ENCODE data around the gene CMTM5. TPM values are rescaled to one million over a fixed set of nuclear protein-coding genes. Genes with fewer than 3 reads are reported as not detected.

Gene CMTM5
- total RNA-seq, 1 experiment from 2014 or later: 0.24 TPM

DNA sequence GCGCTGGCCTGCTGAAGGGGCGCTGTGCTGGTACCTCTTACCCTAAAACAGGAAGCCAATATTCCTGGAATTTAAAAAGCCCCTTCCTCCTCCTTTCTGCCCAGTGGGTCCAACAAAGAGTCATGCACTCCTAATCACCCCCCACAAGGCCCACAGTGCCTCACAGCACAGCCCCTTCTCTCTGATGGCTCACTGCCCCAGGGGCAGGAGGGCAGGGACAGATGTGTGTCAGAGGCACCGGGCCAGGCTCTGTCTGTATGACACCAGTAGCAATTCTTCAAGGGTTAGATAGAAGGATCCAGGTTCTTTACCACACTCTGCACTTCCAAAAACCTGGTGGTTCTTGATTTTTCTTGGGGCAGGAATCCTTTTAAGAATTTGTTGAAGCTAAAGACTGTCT lies 22.3 kb downstream of the CMTM5 start:
- Mint-ChIP-seq H3K27me3 (ENCODE audit: low read depth) (peaks cover 22% of the 10 kb centered on the region), H3K36me3 (no peaks in the 10 kb centered on the region), H3K4me3 (no peak overlapping the region), H3K9me3 (no peaks in the 10 kb centered on the region), H3K27ac (no peak overlapping the region), H3K4me1 (0 out of 2 replicates have a peak, but pooled peaks cover 2% of the 10 kb centered on the region)
- DNase-seq (ENCODE audit: low spot score) (no peak), ATAC-seq (no peak)
- TF ChIP-seq CREB1 (CRISPR knock-in tag; IDR thresholded peaks at IDR 0.05) (no peak), AR (CRISPR knock-in tag; IDR thresholded peaks at IDR 0.05) (no peak), E2F4 (CRISPR knock-in tag; IDR thresholded peaks at IDR 0.05; ENCODE audit: borderline replicate concordance, low read depth) (no peak), ZNF263 (CRISPR knock-in tag; IDR thresholded peaks at IDR 0.05; ENCODE audit: low read depth) (no peak), NR1H2 (CRISPR knock-in tag; IDR thresholded peaks at IDR 0.05) (no peak), NR2C2 (CRISPR knock-in tag; IDR thresholded peaks at IDR 0.05) (no peak), HMGA2 (CRISPR knock-in tag; IDR thresholded peaks at IDR 0.05) (no peak), TEAD1 (CRISPR knock-in tag; IDR thresholded peaks at IDR 0.05) (no peak), CDX4 (CRISPR knock-in tag; IDR thresholded peaks at IDR 0.05; ENCODE audit: borderline replicate concordance) (no peak), NFYB (CRISPR knock-in tag; conservative IDR thresholded peaks at IDR 0.05; ENCODE audit: low read depth) (no peak), GTF2I (CRISPR knock-in tag; conservative IDR thresholded peaks at IDR 0.05) (no peak), TP53 (CRISPR knock-in tag; IDR thresholded peaks at IDR 0.05) (no peak), FOXP1 (CRISPR knock-in tag; IDR thresholded peaks at IDR 0.05; ENCODE audit: borderline replicate concordance) (no peak), USF1 (CRISPR knock-in tag; IDR thresholded peaks at IDR 0.05) (no peak), HMGXB4 (CRISPR knock-in tag; IDR thresholded peaks at IDR 0.05) (no peak), JAZF1 (CRISPR knock-in tag; IDR thresholded peaks at IDR 0.05) (no peak), ZNF281 (CRISPR knock-in tag; IDR thresholded peaks at IDR 0.05) (no peak)
- TF ChIP-seq, protein P1, sequence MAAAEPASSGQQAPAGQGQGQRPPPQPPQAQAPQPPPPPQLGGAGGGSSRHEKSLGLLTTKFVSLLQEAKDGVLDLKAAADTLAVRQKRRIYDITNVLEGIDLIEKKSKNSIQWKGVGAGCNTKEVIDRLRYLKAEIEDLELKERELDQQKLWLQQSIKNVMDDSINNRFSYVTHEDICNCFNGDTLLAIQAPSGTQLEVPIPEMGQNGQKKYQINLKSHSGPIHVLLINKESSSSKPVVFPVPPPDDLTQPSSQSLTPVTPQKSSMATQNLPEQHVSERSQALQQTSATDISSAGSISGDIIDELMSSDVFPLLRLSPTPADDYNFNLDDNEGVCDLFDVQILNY (CRISPR knock-in tag; IDR thresholded peaks at IDR 0.05): no peak
- TF ChIP-seq, protein P2, sequence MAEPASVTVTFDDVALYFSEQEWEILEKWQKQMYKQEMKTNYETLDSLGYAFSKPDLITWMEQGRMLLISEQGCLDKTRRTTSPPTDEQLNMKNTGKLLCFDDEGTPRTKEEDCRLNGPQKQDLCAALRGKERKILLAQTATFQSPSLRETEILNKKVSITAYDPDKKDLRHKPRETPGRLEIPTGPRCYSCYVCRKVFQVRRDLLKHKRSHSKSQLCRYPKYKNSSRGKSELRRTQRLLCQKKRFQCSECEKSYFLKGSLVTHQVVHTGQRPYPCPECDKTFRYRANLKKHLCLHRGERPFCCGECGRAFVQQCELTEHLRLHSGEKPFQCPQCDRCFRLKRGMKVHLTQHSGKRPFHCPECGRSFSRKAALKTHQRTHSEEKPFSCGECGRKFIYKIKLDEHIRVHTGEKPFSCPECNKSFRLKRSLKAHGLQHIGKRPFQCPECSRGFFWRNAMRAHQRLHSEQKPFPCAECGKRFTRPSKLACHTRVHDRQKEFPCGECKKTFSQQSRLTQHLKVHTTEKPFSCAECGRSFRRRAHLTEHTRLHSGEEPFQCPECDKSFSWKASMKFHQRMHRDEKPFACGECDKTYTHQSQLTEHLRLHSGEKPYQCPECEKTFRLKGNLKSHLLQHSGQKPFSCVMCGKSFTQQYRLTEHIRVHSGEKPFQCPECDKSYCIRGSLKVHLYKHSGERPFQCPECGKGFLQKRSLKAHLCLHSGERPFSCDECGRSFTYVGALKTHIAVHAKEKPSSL (CRISPR knock-in tag; conservative IDR thresholded peaks at IDR 0.05): no peak
- TF ChIP-seq, protein P3, sequence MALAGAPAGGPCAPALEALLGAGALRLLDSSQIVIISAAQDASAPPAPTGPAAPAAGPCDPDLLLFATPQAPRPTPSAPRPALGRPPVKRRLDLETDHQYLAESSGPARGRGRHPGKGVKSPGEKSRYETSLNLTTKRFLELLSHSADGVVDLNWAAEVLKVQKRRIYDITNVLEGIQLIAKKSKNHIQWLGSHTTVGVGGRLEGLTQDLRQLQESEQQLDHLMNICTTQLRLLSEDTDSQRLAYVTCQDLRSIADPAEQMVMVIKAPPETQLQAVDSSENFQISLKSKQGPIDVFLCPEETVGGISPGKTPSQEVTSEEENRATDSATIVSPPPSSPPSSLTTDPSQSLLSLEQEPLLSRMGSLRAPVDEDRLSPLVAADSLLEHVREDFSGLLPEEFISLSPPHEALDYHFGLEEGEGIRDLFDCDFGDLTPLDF (CRISPR knock-in tag; IDR thresholded peaks at IDR 0.05): no peak
- ChIA-PET POLR2A (no interaction called here), CTCF (interaction anchor here (1.2 kb wide), 1 partner anchor 19 kb away, joined by 3 read pairs; no protein-coding TSS in a partner anchor)

Measured in WTC11 (cell line).